ENCODE results near the gene ILDR2. TPM values are rescaled to one million over a fixed set of nuclear protein-coding genes. Genes with fewer than 3 reads are reported as not detected.

The ILDR2 gene
- total and polyA plus RNA-seq, 4 donors, result 0.06 to 3.8 (median 0.33) TPM

DNA sequence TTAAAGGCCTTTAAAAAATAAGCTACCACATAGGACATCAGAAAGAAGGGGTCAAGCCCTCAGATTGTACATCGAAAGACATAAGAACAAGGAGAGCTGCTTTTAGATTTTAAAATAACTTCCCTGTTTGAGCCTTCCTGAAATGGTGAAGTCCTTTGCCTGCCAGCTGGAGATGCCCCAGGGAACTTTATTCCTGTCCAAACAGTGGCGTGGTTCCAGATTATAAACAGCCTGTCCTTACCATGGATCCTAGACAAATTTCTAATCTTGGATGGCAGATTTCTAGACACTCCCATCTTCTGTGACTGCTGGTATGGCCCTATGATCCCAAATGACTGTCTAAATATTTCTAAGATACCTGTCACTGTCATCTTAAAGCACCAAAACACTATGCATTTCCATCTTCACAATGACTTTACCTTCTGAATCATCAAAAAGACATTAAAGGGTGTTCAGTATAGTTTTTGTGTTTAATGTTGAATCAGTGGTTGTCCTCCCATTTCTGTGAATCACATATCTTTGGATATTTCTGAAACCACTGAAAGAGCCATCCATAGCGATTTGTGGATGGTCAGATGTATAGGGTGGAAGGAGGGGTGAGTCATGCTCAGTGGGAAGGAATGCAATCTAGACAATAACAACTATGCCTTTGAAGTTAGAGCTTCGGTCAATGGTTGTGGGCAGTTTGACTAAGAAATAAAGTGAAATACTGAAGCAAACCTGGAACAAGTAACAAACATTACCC, 23.2 kb downstream of the ILDR2 start:
- Histone ChIP-seq H3K4me3 (no peak overlapping the region), H3K27me3 (ENCODE audit: control insufficient read depth in 3 of 3, insufficient read depth in 3 of 3, low read length in 2 of 3) (peaks cover 0 to 13% (median 5%) of the 10 kb centered on the region in 3 donors), H3K9me3 (ENCODE audit: control insufficient read depth in 4 of 4, insufficient read depth in 3 of 4, low read length in 3 of 4) (no peaks in the 10 kb centered on the region), H3K9ac (ENCODE audit: insufficient read depth in 1 of 2, low read length in 2 of 2) (no peak overlapping the region), H3K36me3 (ENCODE audit: control insufficient read depth in 4 of 4, insufficient read depth in 4 of 4, low read length in 4 of 4) (no peaks in the 10 kb centered on the region), H3K4me1 (ENCODE audit: control insufficient read depth in 5 of 5, insufficient read depth in 5 of 5, low read length in 5 of 5) (peaks cover 0 to 5% (median 2%) of the 10 kb centered on the region in 5 donors), H3K27ac (ENCODE audit: low read depth in 1 of 2, low read length in 1 of 2) (peak overlapping the region in 1 of 2 donors; percentile 49)
- DNase-seq (no peak), ATAC-seq (ENCODE audit: insufficient read depth, low FRiP score) (no peak)
- TF ChIP-seq, protein P1, sequence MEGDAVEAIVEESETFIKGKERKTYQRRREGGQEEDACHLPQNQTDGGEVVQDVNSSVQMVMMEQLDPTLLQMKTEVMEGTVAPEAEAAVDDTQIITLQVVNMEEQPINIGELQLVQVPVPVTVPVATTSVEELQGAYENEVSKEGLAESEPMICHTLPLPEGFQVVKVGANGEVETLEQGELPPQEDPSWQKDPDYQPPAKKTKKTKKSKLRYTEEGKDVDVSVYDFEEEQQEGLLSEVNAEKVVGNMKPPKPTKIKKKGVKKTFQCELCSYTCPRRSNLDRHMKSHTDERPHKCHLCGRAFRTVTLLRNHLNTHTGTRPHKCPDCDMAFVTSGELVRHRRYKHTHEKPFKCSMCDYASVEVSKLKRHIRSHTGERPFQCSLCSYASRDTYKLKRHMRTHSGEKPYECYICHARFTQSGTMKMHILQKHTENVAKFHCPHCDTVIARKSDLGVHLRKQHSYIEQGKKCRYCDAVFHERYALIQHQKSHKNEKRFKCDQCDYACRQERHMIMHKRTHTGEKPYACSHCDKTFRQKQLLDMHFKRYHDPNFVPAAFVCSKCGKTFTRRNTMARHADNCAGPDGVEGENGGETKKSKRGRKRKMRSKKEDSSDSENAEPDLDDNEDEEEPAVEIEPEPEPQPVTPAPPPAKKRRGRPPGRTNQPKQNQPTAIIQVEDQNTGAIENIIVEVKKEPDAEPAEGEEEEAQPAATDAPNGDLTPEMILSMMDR (IDR thresholded peaks at IDR 0.05; ENCODE audit: control extremely low read depth, extremely low read depth), result no peak
- WGBS, 2 donors, result 61 to 80% methylated on average over 4 of the region's 4 CpGs

DNA sequence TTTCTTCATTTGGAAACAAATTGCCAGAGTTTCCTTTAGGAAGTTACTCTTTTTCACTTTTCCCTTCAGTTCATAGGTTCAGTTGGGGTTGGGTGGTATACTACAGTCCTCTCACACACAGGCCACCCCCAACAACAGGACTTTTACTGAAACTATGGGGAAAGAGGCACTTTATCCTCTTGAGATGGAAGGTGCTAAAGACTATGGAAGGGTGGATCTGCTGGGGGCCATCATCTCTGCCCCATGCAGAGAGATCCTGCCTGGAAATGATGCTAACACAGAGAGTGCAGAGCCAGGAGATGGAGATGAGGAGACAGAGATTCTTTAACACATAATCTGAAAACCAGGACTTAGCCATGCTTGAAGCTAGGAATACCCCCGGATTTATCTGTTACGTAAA, 24.3 kb downstream of the ILDR2 start:
- ATAC-seq (ENCODE audit: insufficient read depth, low FRiP score), result no peak
- no peak overlapping the region for H3K27ac ChIP-seq (ENCODE audit: low read depth in 1 of 2, low read length in 1 of 2)
- WGBS, 2 donors, result 85 to 96% methylated on average over 2 of the region's 2 CpGs
- TF ChIP-seq, protein P1 (IDR thresholded peaks at IDR 0.05; ENCODE audit: control extremely low read depth, extremely low read depth), result no peak
- peaks cover 0 to 13% (median 8%) of the 10 kb centered on the region in 3 donors for H3K27me3 ChIP-seq (ENCODE audit: control insufficient read depth in 3 of 3, insufficient read depth in 3 of 3, low read length in 2 of 3)
- H3K4me3 ChIP-seq, result no peak overlapping the region
- DNase-seq, result no peak
- no peak overlapping the region for H3K9ac ChIP-seq (ENCODE audit: insufficient read depth in 1 of 2, low read length in 2 of 2)
- H3K36me3 ChIP-seq (ENCODE audit: control insufficient read depth in 4 of 4, insufficient read depth in 4 of 4, low read length in 4 of 4), result no peaks in the 10 kb centered on the region
- peaks cover 0 to 6% (median 2%) of the 10 kb centered on the region in 5 donors for H3K4me1 ChIP-seq (ENCODE audit: control insufficient read depth in 5 of 5, insufficient read depth in 5 of 5, low read length in 5 of 5)
- no peaks in the 10 kb centered on the region for H3K9me3 ChIP-seq (ENCODE audit: control insufficient read depth in 4 of 4, insufficient read depth in 3 of 4, low read length in 3 of 4)

DNA sequence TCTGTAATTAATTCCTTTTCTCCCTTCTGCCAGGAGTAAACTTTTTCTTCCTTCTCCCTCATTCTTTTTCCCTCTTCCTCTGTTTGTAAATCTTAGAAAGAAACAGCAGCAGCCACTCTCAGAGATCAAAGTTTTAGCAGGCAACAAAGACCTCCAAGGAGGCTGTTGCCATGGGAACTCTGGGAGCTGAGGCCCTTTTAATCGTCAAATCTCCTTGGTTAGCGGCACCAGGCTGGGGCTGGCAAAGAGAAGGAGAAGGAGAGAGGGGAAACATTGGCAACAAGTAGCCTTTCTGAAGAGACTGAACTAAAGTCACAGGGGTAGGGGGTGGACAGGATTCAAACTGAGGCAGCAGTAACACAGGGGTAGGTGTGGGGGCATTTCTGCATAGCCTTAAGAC, 25.2 kb downstream of the ILDR2 start:
- no peak overlapping the region for H3K4me3 ChIP-seq
- no peaks in the 10 kb centered on the region for H3K36me3 ChIP-seq (ENCODE audit: control insufficient read depth in 4 of 4, insufficient read depth in 4 of 4, low read length in 4 of 4)
- H3K9me3 ChIP-seq (ENCODE audit: control insufficient read depth in 4 of 4, insufficient read depth in 3 of 4, low read length in 3 of 4), result no peaks in the 10 kb centered on the region
- H3K27ac ChIP-seq (ENCODE audit: low read depth in 1 of 2, low read length in 1 of 2), result no peak overlapping the region
- 86 to 91% methylated on average over 2 of the region's 2 CpGs for WGBS, 2 donors
- H3K9ac ChIP-seq (ENCODE audit: insufficient read depth in 1 of 2, low read length in 2 of 2), result no peak overlapping the region
- H3K4me1 ChIP-seq (ENCODE audit: control insufficient read depth in 5 of 5, insufficient read depth in 5 of 5, low read length in 5 of 5), result peaks cover 0 to 6% (median 2%) of the 10 kb centered on the region in 5 donors
- TF ChIP-seq, protein P1 (IDR thresholded peaks at IDR 0.05; ENCODE audit: control extremely low read depth, extremely low read depth), result no peak
- DNase-seq, result no peak
- no peak for ATAC-seq (ENCODE audit: insufficient read depth, low FRiP score)
- H3K27me3 ChIP-seq (ENCODE audit: control insufficient read depth in 3 of 3, insufficient read depth in 3 of 3, low read length in 2 of 3), result peaks cover 0 to 13% (median 8%) of the 10 kb centered on the region in 3 donors

Data from lung (tissue), 12 donors.